GM12874 (cell line): ENCODE results near the gene FGD4.

Experiments used
- CTCF ChIP-seq: IDR thresholded peaks from 2 replicates; pipeline ENCODE4 v1.5.1; 2011; ENCODE audit warnings: low read depth, mild to moderate bottlenecking, control low read depth, low read length, moderate library complexity; ENCODE audit not compliant: insufficient read depth

Gene FGD4

GRCh38 chr12:32588604-32589003 is 189.2 kb downstream of the FGD4 start:
- no peak for TF ChIP-seq CTCF

GRCh38 chr12:32589165-32589865 is 190.0 kb downstream of the FGD4 start:
- no peak for TF ChIP-seq CTCF

GRCh38 chr12:32595251-32595650 is 195.9 kb downstream of the FGD4 start:
- no peak for TF ChIP-seq CTCF

- TF ChIP-seq CTCF: no peak
Measured at GRCh38 chr12:32596030-32596429, 196.7 kb downstream of the FGD4 start.

GRCh38 chr12:32598688-32599087 is 199.3 kb downstream of the FGD4 start:
- TF ChIP-seq CTCF: no peak

GRCh38 chr12:32600681-32601080 is 201.3 kb downstream of the FGD4 start:
- no peak for TF ChIP-seq CTCF

GRCh38 chr12:32603071-32603470 is 203.7 kb downstream of the FGD4 start:
- no peak for TF ChIP-seq CTCF
